IPS DF 4.7 (cell line): ENCODE measurements around the gene RIC8B.

Source experiments
- DNase-seq: peaks from one replicate; pipeline ENCODE4 v3.0.0-alpha.2; 2013; ENCODE audit warnings: low spot score; ENCODE audit errors: extremely low read depth

The RIC8B gene

GRCh38 chr12:106801167-106801708 is 26.8 kb downstream of the RIC8B start:
- no peak for DNase-seq

GRCh38 chr12:106801830-106802533 is 27.5 kb downstream of the RIC8B start:
- DNase-seq, result no peak

GRCh38 chr12:106804668-106805067 is 30.2 kb downstream of the RIC8B start:
- no peak for DNase-seq

- DNase-seq, result no peak
Measured at GRCh38 chr12:106814714-106815113, 40.2 kb downstream of the RIC8B start.

- DNase-seq, result no peak
Measured at GRCh38 chr12:106815741-106816140, 41.3 kb downstream of the RIC8B start.

GRCh38 chr12:106816231-106816630 is 41.7 kb downstream of the RIC8B start:
- DNase-seq, result no peak

- no peak for DNase-seq
Measured at GRCh38 chr12:106819991-106820390, 45.5 kb downstream of the RIC8B start.

GRCh38 chr12:106831699-106832098 is 57.2 kb downstream of the RIC8B start:
- no peak for DNase-seq

- DNase-seq, result no peak
Measured at GRCh38 chr12:106837782-106838181, 63.3 kb downstream of the RIC8B start.

- no peak for DNase-seq
Measured at GRCh38 chr12:106839333-106839732, 64.9 kb downstream of the RIC8B start.

- DNase-seq, result no peak
Measured at GRCh38 chr12:106840243-106840642, 65.8 kb downstream of the RIC8B start.

- no peak for DNase-seq
Measured at GRCh38 chr12:106841510-106842302, 67.2 kb downstream of the RIC8B start.

- no peak for DNase-seq
Measured at GRCh38 chr12:106845902-106846301, 71.4 kb downstream of the RIC8B start.

- no peak for DNase-seq
Measured at GRCh38 chr12:106847861-106848260, 73.4 kb downstream of the RIC8B start.

GRCh38 chr12:106851306-106851705 is 76.8 kb downstream of the RIC8B start:
- no peak for DNase-seq

GRCh38 chr12:106854723-106855122 is 80.2 kb downstream of the RIC8B start:
- DNase-seq, result no peak

- no peak for DNase-seq
Measured at GRCh38 chr12:106855221-106855758, 80.8 kb downstream of the RIC8B start.

- no peak for DNase-seq
Measured at GRCh38 chr12:106861984-106862916, 87.8 kb downstream of the RIC8B start.

GRCh38 chr12:106863189-106863588 is 88.7 kb downstream of the RIC8B start:
- no peak for DNase-seq

- DNase-seq, result peak; percentile 16
Measured at GRCh38 chr12:106865683-106866082, 91.2 kb downstream of the RIC8B start.

- DNase-seq, result no peak
Measured at GRCh38 chr12:106866426-106867080, 92.1 kb downstream of the RIC8B start.
